DOHH2 (cell line): ENCODE measurements around the gene BHLHE40.

Experiments
- CTCF ChIP-seq: fragments of 200-600 bp; sonication (generic); IDR thresholded peaks from one replicate; pipeline ENCODE4 v1.5.1; 2014; ENCODE audit warnings: antibody characterized with exemption, mild to moderate bottlenecking, low read depth, low read length; ENCODE audit not compliant: poor library complexity, severe bottlenecking
- EZH2phosphoT487 ChIP-seq: fragments of 200-600 bp; sonication (generic); IDR thresholded peaks from 2 replicates; pipeline ENCODE4 v1.6.1; 2017; ENCODE audit warnings: borderline replicate concordance, mild to moderate bottlenecking, antibody characterized with exemption, low read length, moderate library complexity, mixed read lengths

- TF ChIP-seq CTCF (no peak), EZH2phosphoT487 (no peak)
These were observed 26.1 kb upstream of the BHLHE40 start for GRCh38 chr3:4953119-4953518.
